HG02588 (cell line): ENCODE results near the gene ELF4.

Source experiments
- ATAC-seq: cut with Tn5 transposase; IDR thresholded peaks from one replicate; pipeline ENCODE4 v1.9.1; 2021; ENCODE audit warnings: mild to moderate bottlenecking, moderate library complexity; ENCODE audit not compliant: unreplicated experiment

Gene ELF4

DNA sequence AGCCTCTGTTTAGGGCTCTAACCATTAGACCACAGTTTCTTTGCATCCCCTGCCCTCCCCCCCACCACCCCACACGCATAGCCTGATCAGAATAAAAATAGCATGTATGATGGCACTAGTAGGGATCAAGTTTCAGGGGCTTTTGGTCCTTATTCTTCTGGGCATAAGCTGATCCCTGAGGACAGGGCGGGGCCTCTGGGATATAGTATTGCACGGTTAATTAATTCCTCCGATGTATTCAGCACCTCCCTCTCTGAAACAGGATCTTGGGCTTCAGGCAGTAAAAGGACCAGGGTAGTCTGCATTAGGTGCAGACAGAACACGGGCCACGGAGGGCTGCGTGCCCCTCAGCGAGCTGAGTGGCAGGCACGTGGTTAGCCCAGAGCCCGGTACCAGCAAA, 57.1 kb downstream of the ELF4 start:
- no peak for ATAC-seq

DNA sequence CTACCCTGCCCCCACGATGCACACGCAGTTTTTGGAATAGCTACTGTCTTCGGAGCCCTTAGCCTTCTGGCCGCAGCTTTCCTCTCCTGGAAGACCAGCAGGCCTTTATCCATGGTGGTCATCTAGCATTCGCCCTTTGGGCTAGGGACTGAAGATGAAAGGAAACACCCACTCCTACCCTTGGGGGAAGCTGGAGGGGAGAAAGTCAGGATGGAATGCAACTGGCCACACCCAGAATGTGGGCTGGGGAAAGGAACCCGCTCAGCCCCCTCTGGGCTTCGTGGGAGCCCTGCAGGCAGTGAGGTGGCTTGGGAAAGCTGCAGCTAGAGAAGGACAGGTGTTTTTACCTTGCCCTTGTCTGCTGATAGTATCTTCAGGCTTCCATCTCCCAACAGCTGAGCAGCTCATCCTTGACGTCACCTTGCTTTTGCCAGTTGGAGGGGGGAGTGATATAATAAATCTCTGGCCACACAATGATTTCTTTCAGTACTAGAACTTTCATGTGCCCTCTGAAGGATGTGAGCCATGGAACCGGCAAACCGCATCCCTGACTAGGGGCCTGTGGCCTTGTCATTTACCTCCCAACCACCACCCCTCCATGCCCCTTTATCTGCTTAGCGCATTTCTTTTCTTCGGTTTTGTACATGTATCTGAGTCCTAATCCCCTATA, 59.0 kb downstream of the ELF4 start:
- no peak for ATAC-seq

DNA sequence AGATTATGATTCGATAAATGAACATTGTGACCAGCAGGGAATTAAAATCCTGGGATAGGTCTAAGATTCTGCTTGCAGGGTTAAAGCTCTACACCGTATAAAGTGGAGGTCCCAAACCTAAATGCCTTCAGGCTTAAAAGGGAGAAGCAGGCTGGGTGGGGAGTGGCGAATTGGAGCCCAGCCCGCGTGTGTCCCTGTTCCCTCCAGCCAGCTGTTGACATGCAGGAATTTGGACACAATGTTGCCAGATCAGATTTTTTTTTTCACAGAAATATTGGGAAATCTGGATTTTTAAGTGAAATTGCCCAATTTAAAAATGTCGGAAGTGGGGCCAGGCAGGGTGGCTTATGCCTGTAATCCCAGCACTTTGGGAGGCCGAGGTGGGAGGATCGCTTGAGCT, 60.5 kb downstream of the ELF4 start:
- no peak for ATAC-seq

DNA sequence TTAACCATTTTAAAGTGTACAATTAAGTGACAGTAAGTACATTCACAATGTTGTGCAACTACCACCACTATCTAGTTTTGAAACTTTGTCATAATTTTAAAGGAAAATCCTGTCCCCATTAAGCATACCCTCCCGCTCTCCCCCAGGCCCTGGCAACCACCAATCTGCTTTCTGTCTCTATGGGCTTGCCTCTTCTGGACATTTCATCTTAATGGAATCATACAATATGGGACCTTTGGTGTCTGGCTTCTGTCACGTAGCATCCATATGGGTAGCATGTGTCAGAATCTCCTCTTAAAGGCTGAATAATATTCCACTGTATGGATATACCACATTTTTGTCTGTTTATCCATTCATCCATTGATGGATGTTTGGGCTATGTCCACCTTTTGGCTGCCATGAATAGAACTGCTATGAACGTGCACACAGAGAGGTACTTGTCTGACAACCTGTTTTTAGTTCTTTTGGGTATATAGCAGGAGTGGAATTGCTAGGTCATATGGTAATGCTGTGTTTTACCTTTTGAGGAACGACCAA, 61.5 kb downstream of the ELF4 start:
- no peak for ATAC-seq

DNA sequence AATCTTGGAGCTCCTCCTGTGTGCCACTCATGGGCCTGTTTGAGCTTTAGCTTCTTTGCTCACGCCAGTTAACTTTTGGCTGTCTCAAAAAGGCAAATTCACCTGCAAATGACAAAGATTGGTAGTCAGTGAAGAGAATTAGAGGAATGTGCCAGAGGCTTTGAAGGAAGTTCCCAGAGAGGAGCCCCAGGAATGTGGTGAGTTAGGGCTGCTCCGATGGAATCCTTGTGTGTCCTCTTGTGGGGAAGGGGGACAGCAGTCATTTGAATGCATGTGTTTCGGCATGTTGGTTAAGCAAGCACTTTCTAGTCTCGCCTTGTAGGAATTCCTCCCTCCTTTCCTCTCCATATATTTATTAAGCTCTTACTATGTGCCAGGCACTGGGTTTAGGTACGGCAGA, 62.9 kb downstream of the ELF4 start:
- no peak for ATAC-seq

DNA sequence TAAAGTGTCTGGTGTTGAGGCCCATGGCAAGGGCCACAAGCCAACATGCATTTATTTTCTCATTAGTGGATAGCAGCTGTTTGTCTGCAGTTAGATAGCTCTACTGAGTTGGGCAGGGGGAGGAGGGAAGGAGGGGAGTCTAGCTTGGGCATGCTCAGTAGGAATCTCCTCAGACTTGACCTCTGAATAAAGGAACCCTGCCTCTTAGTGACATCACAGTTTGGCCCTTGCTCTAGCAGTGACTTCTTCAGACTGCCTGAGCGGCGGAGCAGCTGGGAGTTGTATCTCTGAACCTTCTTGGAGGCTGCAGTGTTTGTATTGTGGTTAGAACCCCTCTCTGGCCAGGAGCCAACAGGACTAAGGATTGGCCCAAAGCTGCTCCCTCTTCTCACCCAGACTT, 70.5 kb downstream of the ELF4 start:
- no peak for ATAC-seq

DNA sequence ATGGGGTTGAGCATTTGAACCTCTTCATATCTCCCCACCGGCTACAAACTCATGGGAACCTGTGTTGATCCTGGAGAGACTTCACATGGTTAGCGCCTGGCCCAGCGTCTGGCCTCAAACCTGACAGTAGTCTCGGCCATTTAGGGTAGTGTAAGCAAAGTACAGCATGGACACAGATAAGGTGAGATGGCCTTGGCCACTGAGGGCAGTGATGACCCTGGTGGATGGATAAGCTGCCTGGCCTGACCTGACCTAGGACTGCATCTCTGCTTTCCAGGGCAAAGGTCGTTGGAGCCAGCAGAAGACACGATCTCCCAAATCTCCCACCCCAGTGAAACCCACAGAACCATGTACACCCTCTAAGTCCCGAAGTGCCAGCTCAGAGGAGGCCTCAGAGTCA, 76.1 kb downstream of the ELF4 start:
- no peak for ATAC-seq

DNA sequence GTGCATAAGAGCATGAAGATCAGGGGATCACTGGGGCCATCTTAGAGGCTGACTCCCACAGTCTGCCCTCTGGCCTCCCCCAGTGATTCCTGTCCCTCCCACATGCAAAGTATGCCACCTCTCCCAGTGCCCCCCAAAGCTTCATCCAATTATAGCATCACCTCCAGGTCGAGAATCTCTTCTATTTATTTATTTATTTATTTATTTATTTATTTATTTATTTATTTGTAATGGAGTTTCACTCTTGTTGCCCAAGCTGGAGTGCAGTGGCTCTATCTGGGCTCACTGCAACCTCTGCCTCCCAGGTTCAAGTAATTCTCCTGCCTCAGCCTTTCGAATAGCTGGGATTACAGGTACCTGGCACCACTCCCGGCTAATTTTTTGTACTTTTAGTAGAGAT, 77.7 kb downstream of the ELF4 start:
- ATAC-seq = no peak

DNA sequence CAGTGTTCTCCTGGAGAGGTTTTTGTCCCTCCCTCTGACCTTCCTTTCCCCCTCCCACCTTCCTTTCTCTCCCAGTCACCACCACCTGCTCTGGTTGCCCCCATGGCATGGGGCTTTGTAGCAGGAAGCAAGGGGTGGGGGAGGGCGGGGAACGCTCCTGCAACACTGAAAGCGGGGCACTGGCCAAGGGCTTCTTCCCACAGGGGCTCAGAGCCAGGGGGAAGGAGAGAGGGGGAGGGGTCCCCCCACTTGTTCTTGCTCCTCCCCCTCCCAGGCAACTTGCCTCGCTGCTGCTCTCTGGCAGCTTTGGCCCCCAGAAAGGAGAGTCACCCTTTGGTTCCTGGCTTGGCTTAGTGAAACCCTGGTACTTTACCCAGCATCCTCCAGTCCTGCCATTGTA, 79.5 kb downstream of the ELF4 start:
- ATAC-seq = no peak

DNA sequence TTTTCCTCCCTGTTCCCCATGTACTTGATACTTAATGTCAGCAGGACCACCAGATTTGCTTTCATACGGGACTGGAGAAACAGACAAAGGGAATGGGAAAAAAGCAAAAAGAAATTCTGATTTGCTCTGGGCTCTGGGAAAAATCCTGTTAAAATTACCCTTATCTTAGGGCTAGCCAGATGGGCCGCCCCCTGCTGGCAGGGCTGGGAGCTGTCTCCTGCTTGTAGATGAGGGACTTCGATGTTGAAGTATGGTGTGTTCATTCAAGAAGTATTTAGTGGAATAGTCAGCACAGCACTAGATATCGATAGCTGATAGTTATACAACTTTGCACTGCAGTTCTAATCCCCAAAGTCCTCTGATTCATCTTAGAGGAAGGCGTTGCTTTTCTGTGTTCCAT, 82.1 kb downstream of the ELF4 start:
- ATAC-seq = no peak

DNA sequence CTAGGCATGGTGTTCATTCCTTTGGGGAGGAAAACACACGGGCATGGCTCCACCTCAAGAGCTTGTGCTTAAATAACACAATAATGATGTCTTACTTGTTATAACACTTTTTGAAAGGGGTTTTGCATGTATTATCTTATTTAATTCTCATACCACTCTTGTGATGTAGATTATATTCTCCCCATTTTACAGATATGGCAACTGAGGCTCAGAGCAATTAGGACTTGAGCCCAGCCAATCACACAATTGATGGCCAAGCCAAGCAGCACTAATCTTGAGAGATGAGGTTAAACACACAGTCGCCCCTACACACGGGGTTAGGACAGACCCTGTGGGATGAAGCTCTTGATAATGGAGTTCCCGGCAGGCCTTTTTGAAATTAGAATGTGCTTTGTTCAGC, 82.7 kb downstream of the ELF4 start:
- ATAC-seq = no peak

DNA sequence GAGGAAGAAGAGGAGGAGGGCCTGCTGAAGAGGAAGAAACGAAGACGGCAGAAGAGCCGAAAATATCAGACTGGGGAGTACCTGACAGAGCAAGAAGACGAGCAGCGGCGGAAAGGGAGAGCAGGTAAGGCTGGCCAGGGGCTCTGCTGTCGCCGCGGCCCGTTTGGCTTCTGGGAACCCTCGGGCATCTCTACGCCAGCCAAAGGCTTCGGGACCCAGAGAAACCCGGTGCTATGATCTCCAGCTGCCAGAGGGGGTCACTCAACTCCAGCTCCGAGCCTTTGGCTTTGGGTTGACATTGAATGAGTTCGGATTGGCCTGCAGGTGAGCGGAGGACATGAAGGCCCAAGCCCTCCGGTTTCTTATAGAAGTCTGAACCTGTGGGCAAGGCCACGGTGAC, 85.0 kb downstream of the ELF4 start:
- ATAC-seq = no peak

DNA sequence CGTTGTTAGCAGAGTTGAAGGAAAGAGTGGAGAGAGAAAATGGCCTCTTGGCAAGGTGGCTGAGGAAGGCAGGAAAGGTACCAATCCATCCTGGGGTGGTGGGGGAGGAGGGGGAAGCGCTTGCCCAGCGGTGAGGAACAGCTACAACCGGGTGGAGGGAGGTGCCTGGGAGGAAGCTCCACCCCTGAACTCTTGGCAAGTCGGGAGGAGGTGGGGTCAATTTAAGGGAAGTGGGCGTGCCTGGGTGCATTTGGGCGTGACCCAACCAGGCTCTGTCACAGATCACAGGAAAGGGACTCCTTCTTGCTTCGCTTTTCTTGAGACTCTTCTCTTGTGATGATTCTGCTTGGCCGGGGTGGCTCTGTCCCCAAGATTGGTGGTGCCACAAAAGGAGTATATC, 86.2 kb downstream of the ELF4 start:
- ATAC-seq = peak; percentile 98

DNA sequence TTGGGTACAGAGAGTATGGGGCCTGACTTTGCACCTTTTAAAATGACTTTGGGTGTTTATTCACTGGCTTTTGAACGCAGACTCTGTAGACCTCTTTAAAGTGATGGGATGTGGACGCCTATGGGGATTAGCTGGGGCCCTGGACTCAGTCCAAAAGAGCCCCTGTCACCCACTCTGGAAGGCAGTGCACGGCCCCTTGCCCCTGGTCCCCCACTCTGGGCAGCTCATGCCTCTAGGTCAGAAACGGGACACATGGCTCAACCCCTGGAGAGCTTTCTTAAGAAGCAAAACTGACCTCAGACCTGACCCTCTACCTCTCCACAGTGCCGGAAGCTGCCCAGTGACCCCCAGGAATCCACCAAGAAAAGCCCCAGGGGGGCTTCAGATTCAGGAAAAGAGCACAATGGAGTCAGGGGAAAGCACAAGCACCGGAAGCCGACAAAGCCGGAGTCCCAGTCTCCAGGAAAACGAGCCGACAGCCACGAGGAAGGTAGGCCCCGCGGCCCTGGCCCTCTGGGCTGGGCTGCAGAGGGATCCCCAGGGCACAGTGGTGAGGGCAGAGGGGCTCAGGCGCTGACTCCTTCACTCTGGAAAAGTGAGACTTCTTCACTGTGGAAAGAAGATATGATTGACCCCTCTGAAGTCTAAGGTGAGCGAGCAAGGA, 89.5 kb downstream of the ELF4 start:
- ATAC-seq = no peak

DNA sequence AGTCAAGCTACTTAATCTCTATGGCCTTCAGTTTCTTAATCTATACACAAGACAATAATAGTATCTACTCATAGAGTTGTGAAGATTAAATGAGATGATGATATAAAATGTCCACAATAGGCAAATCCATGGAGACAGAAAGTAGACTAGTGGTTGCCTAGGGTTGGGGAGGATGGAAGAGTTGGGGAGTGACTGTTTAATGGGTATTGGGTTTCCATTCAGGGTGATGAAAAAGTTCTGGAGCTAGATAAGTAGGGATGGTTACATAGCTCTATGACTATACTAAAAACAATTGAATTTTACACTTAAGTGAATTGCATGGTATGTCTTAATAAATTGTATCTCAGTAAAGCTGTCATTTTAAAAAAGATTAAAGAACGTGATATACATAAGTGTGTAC, 92.2 kb downstream of the ELF4 start:
- no peak for ATAC-seq

DNA sequence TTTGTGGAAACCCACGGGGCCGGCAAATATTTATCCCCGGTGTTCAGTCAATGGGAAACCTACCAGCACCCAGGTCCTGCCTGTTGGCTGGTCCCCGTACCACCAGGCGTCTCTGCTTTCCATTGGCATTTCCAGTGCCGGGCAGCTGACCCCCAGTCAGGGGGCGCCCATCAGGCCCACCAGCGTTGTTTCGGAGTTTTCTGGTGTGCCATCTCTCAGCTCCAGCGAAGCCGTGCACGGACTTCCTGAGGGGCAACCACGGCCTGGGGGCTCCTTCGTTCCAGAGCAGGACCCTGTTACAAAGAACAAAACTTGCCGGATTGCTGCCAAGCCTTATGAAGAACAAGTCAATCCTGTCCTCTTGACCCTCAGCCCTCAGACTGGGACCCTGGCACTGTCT, 95.1 kb downstream of the ELF4 start:
- no peak for ATAC-seq
